ENCODE results near the gene OR2F2.

Gene OR2F2

GRCh38 chr7:143948733-143949132 lies 13.7 kb downstream of the OR2F2 start:
- H3K79me1 ChIP-seq (ENCODE audit: low read depth, low read length) = no peaks in the 10 kb centered on the region

GRCh38 chr7:143953421-143953820 lies 18.4 kb downstream of the OR2F2 start:
- WGBS, 2 donors (ENCODE audit: extremely low coverage in 2 of 2, insufficient read length in 2 of 2, insufficient replicate concordance in 1 of 2) = no CpG with 5 or more reads among the region's 3 CpGs
- Histone ChIP-seq H3K79me1 (ENCODE audit: low read depth, low read length) (no peaks in the 10 kb centered on the region), H3K36me3 (replicated peaks in 1 of 2; ENCODE audit: control insufficient read depth in 2 of 2, insufficient read depth in 2 of 2, low read length in 2 of 2) (no peaks in the 10 kb centered on the region), H3K4me1 (ENCODE audit: control insufficient read depth in 2 of 2, insufficient read depth in 1 of 2, low read depth in 1 of 2, low read length in 2 of 2) (peaks cover 0 to under 1% of the 10 kb centered on the region in 2 donors), H3K4ac (ENCODE audit: low read length) (no peak overlapping the region), H3K14ac (ENCODE audit: low read length) (no peak overlapping the region), H3K27me3 (ENCODE audit: control insufficient read depth in 3 of 3, insufficient read depth in 3 of 3, low read depth in 1 of 3, low read length in 3 of 3) (no peaks in the 10 kb centered on the region), H3K4me3 (ENCODE audit: low read length in 2 of 2) (no peak overlapping the region), H3K27ac (replicated peaks; ENCODE audit: low read length) (no peak overlapping the region), H3K23ac (ENCODE audit: low read depth, low read length, poor library complexity) (no peak overlapping the region), H2BK12ac (ENCODE audit: low read length) (no peak overlapping the region), H2BK15ac (ENCODE audit: low read length) (no peak overlapping the region), H2BK5ac (ENCODE audit: low read length) (no peak overlapping the region), H4K91ac (ENCODE audit: low read depth, low read length, poor library complexity) (no peak overlapping the region), H2BK120ac (ENCODE audit: low read depth, low read length) (no peak overlapping the region), H3K9me3 (replicated peaks in 1 of 2; ENCODE audit: control insufficient read depth in 2 of 2, insufficient read depth in 1 of 2, low read depth in 1 of 2, low read length in 2 of 2) (no peaks in the 10 kb centered on the region), H3K18ac (ENCODE audit: low read length) (no peak overlapping the region), H3K4me2 (ENCODE audit: insufficient read depth, low read length, poor library complexity, severe bottlenecking) (no peak overlapping the region), H2AFZ (ENCODE audit: low read length) (no peak overlapping the region), H3K9ac (ENCODE audit: low read depth, low read length, poor library complexity) (no peak overlapping the region), H2AK5ac (ENCODE audit: low read depth, low read length) (no peak overlapping the region), H4K8ac (ENCODE audit: low read depth, low read length) (no peak overlapping the region)
- no peak for DNase-seq (ENCODE audit: low spot score)

More at GRCh38 chr7:143948733-143949132, 13.7 kb downstream of the OR2F2 start:
- H3K23ac ChIP-seq (ENCODE audit: low read depth, low read length, poor library complexity) = no peak overlapping the region
- no peak overlapping the region for H2BK5ac ChIP-seq (ENCODE audit: low read length)
- H3K4me3 ChIP-seq (ENCODE audit: low read length in 2 of 2) = no peak overlapping the region
- H4K8ac ChIP-seq (ENCODE audit: low read depth, low read length) = no peak overlapping the region
- H3K18ac ChIP-seq (ENCODE audit: low read length) = no peak overlapping the region
- H3K4ac ChIP-seq (ENCODE audit: low read length) = no peak overlapping the region
- H2BK12ac ChIP-seq (ENCODE audit: low read length) = no peak overlapping the region
- no peak overlapping the region for H4K91ac ChIP-seq (ENCODE audit: low read depth, low read length, poor library complexity)
- no peaks in the 10 kb centered on the region for H3K36me3 ChIP-seq (replicated peaks in 1 of 2; ENCODE audit: control insufficient read depth in 2 of 2, insufficient read depth in 2 of 2, low read length in 2 of 2)
- no peaks in the 10 kb centered on the region for H3K9me3 ChIP-seq (replicated peaks in 1 of 2; ENCODE audit: control insufficient read depth in 2 of 2, insufficient read depth in 1 of 2, low read depth in 1 of 2, low read length in 2 of 2)
- no peak overlapping the region for H3K4me2 ChIP-seq (ENCODE audit: insufficient read depth, low read length, poor library complexity, severe bottlenecking)
- H2BK15ac ChIP-seq (ENCODE audit: low read length) = no peak overlapping the region
- no peaks in the 10 kb centered on the region for H3K4me1 ChIP-seq (ENCODE audit: control insufficient read depth in 2 of 2, insufficient read depth in 1 of 2, low read depth in 1 of 2, low read length in 2 of 2)
- WGBS, 2 donors (ENCODE audit: extremely low coverage in 2 of 2, insufficient read length in 2 of 2, insufficient replicate concordance in 1 of 2) = no CpG with 5 or more reads among the region's 2 CpGs
- no peaks in the 10 kb centered on the region for H3K27me3 ChIP-seq (ENCODE audit: control insufficient read depth in 3 of 3, insufficient read depth in 3 of 3, low read depth in 1 of 3, low read length in 3 of 3)
- H3K14ac ChIP-seq (ENCODE audit: low read length) = no peak overlapping the region
- no peak for DNase-seq (ENCODE audit: low spot score)
- H2AFZ ChIP-seq (ENCODE audit: low read length) = no peak overlapping the region
- H3K27ac ChIP-seq (replicated peaks; ENCODE audit: low read length) = no peak overlapping the region
- no peak overlapping the region for H2BK120ac ChIP-seq (ENCODE audit: low read depth, low read length)
- no peak overlapping the region for H3K9ac ChIP-seq (ENCODE audit: low read depth, low read length, poor library complexity)
- no peak overlapping the region for H2AK5ac ChIP-seq (ENCODE audit: low read depth, low read length)

GRCh38 chr7:143954135-143954534 lies 19.1 kb downstream of the OR2F2 start:
- Histone ChIP-seq H3K4me2 (ENCODE audit: insufficient read depth, low read length, poor library complexity, severe bottlenecking) (no peak overlapping the region), H3K36me3 (replicated peaks in 1 of 2; ENCODE audit: control insufficient read depth in 2 of 2, insufficient read depth in 2 of 2, low read length in 2 of 2) (no peaks in the 10 kb centered on the region), H2BK120ac (ENCODE audit: low read depth, low read length) (no peak overlapping the region), H3K27ac (replicated peaks; ENCODE audit: low read length) (no peak overlapping the region), H4K8ac (ENCODE audit: low read depth, low read length) (no peak overlapping the region), H2AFZ (ENCODE audit: low read length) (no peak overlapping the region), H3K4ac (ENCODE audit: low read length) (no peak overlapping the region), H2BK5ac (ENCODE audit: low read length) (no peak overlapping the region), H3K79me1 (ENCODE audit: low read depth, low read length) (no peaks in the 10 kb centered on the region), H3K9me3 (replicated peaks in 1 of 2; ENCODE audit: control insufficient read depth in 2 of 2, insufficient read depth in 1 of 2, low read depth in 1 of 2, low read length in 2 of 2) (no peaks in the 10 kb centered on the region), H3K23ac (ENCODE audit: low read depth, low read length, poor library complexity) (no peak overlapping the region), H4K91ac (ENCODE audit: low read depth, low read length, poor library complexity) (no peak overlapping the region), H3K18ac (ENCODE audit: low read length) (no peak overlapping the region), H2BK15ac (ENCODE audit: low read length) (no peak overlapping the region), H2AK5ac (ENCODE audit: low read depth, low read length) (no peak overlapping the region), H3K9ac (ENCODE audit: low read depth, low read length, poor library complexity) (no peak overlapping the region), H3K27me3 (ENCODE audit: control insufficient read depth in 3 of 3, insufficient read depth in 3 of 3, low read depth in 1 of 3, low read length in 3 of 3) (no peaks in the 10 kb centered on the region), H3K4me1 (ENCODE audit: control insufficient read depth in 2 of 2, insufficient read depth in 1 of 2, low read depth in 1 of 2, low read length in 2 of 2) (peaks cover 0 to 2% of the 10 kb centered on the region in 2 donors), H3K4me3 (ENCODE audit: low read length in 2 of 2) (no peak overlapping the region), H2BK12ac (ENCODE audit: low read length) (no peak overlapping the region), H3K14ac (ENCODE audit: low read length) (no peak overlapping the region)
- WGBS, 2 donors (ENCODE audit: extremely low coverage in 2 of 2, insufficient read length in 2 of 2, insufficient replicate concordance in 1 of 2) = no CpG with 5 or more reads among the region's 2 CpGs
- DNase-seq (ENCODE audit: low spot score) = no peak

- 100% methylated on average over 1 of the region's 3 CpGs; no CpG with 5 or more reads in 1 of the 2 donors for WGBS, 2 donors (ENCODE audit: extremely low coverage in 2 of 2, insufficient read length in 2 of 2, insufficient replicate concordance in 1 of 2)
- Histone ChIP-seq H3K27ac (replicated peaks; ENCODE audit: low read length) (no peak within 1 kb of the TSS), H3K36me3 (replicated peaks in 1 of 2; ENCODE audit: control insufficient read depth in 2 of 2, insufficient read depth in 2 of 2, low read length in 2 of 2) (no peaks in the 10 kb centered on the region), H3K18ac (ENCODE audit: low read length) (no peak within 1 kb of the TSS), H3K4me2 (ENCODE audit: insufficient read depth, low read length, poor library complexity, severe bottlenecking) (no peak within 1 kb of the TSS), H2BK12ac (ENCODE audit: low read length) (no peak within 1 kb of the TSS), H2BK5ac (ENCODE audit: low read length) (no peak within 1 kb of the TSS), H3K4ac (ENCODE audit: low read length) (no peak within 1 kb of the TSS), H3K79me1 (ENCODE audit: low read depth, low read length) (no peaks in the 10 kb centered on the region), H2BK120ac (ENCODE audit: low read depth, low read length) (no peak within 1 kb of the TSS), H4K91ac (ENCODE audit: low read depth, low read length, poor library complexity) (no peak within 1 kb of the TSS), H2BK15ac (ENCODE audit: low read length) (no peak within 1 kb of the TSS), H3K27me3 (ENCODE audit: control insufficient read depth in 3 of 3, insufficient read depth in 3 of 3, low read depth in 1 of 3, low read length in 3 of 3) (no peaks in the 10 kb centered on the region), H3K9ac (ENCODE audit: low read depth, low read length, poor library complexity) (no peak within 1 kb of the TSS), H2AFZ (ENCODE audit: low read length) (no peak within 1 kb of the TSS), H3K14ac (ENCODE audit: low read length) (no peak within 1 kb of the TSS), H4K8ac (ENCODE audit: low read depth, low read length) (no peak within 1 kb of the TSS), H2AK5ac (ENCODE audit: low read depth, low read length) (no peak within 1 kb of the TSS), H3K4me1 (ENCODE audit: control insufficient read depth in 2 of 2, insufficient read depth in 1 of 2, low read depth in 1 of 2, low read length in 2 of 2) (peaks cover 0 to 2% of the 10 kb centered on the region in 2 donors), H3K9me3 (replicated peaks in 1 of 2; ENCODE audit: control insufficient read depth in 2 of 2, insufficient read depth in 1 of 2, low read depth in 1 of 2, low read length in 2 of 2) (no peaks in the 10 kb centered on the region), H3K4me3 (ENCODE audit: low read length in 2 of 2) (no peak within 1 kb of the TSS), H3K23ac (ENCODE audit: low read depth, low read length, poor library complexity) (no peak within 1 kb of the TSS)
- DNase-seq (ENCODE audit: low spot score) = no peak
These were observed 19.5 kb downstream of the OR2F2 start, which contains the start of gene OR2F1 for GRCh38 chr7:143954544-143954943. TSS of gene OR2F1 (plus strand) at chr7:143954844. CDS start at chr7:143959971, 5,127 bp downstream.
